HAP-1 (cell line): ENCODE results near the gene R3HDM1.
"Not testable (repeated sequence)": the region's sequence is repeated elsewhere in the genome, so short reads cannot be mapped to it uniquely, and the experiment has no call there.

ENCODE experiments used
- DNase-seq, 2 experiments: peaks; one replicate each; pipeline ENCODE4 v3.0.0-alpha.2; 2016 to 2020; ENCODE audit warnings: low spot score in 2 of 2
- H3K27me3 ChIP-seq: fragments of 250-450 bp; sonication (Bioruptor Pico); 2 replicates; pipeline ENCODE4 v1.5.1; 2020; ENCODE audit warnings: low read depth, mild to moderate bottlenecking, moderate library complexity
- H3K36me3 ChIP-seq: fragments of 250-450 bp; sonication (Bioruptor Pico); replicated peaks from 2 replicates; pipeline ENCODE4 v1.5.1; 2020; ENCODE audit warnings: mild to moderate bottlenecking
- H3K4me1 ChIP-seq: fragments of 250-450 bp; sonication (Bioruptor Pico); 2 replicates; pipeline ENCODE4 v1.5.1; 2020; ENCODE audit warnings: mild to moderate bottlenecking
- H3K4me3 ChIP-seq: fragments of 250-450 bp; sonication (Bioruptor Pico); 2 replicates; pipeline ENCODE4 v1.5.1; 2020; ENCODE audit warnings: mild to moderate bottlenecking, moderate library complexity
- H3K9me3 ChIP-seq: fragments of 250-450 bp; sonication (Bioruptor Pico); 2 replicates; pipeline ENCODE4 v1.5.1; 2020; ENCODE audit warnings: mild to moderate bottlenecking, moderate library complexity
- in situ Hi-C: fragments of 300-500 bp; cut with MboI; formaldehyde crosslinking; loops from 3 replicates; pipeline ENCODE4 v1.14.3; 2020; ENCODE audit warnings: low sequenced_read_pairs, inconsistent platforms, mixed read lengths

Gene R3HDM1

DNA sequence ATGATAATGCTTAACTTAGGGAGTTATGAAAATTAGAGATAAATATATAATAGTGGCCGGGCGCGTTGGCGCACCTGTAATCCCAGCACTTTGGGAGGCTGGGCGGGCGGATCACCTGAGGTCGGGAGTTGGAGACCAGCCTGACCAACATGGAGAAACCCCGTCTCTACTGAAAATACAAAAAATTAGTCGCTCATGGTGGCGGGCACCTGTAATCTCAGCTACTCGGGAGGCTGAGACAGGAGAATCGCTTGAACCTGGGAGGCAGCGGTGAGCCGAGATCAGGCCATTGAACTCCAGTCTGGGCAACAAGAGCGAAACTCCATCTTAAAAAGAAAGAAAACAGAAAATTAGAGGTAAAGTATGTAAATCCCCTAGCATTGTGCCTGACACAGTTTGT lies 2.3 kb downstream of the R3HDM1 start:
- H3K4me1 ChIP-seq = peaks cover 28% of the 10 kb centered on the region
- in situ Hi-C loops, H3K27me3 ChIP-seq, H3K36me3 ChIP-seq, DNase-seq, H3K9me3 ChIP-seq, H3K4me3 ChIP-seq: not testable (repeated sequence)

- Histone ChIP-seq H3K4me1 (peaks cover 16% of the 10 kb centered on the region), H3K36me3 (no peaks in the 10 kb centered on the region), H3K27me3 (no peaks in the 10 kb centered on the region), H3K9me3 (no peaks in the 10 kb centered on the region), H3K4me3 (no peak overlapping the region)
- DNase-seq = no peak
- in situ Hi-C loops = no loop called here
Measured at GRCh38 chr2:135546436-135546835, 15.2 kb downstream of the R3HDM1 start.

DNA sequence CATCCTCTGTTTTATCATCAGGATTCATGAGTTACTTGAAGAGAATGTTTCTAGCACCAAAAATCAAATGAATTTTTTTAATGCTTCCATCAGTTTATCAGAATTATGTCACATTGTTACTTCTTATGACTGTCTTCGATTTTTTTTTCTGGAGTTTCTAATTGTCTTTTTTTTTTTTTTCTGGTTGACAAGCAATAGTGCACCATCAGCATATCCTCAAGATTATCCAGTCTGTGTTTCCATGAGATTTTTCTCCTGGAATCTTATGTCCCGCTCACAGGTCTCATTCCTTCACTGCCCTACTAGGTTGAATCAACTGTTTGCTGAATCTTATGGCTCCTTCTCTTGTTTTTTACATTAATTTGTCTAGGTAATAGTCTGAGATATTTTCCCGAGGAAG lies 16.0 kb downstream of the R3HDM1 start:
- Histone ChIP-seq H3K36me3 (no peaks in the 10 kb centered on the region), H3K27me3 (no peaks in the 10 kb centered on the region), H3K4me3 (no peak overlapping the region), H3K9me3 (no peaks in the 10 kb centered on the region), H3K4me1 (peaks cover 16% of the 10 kb centered on the region)
- in situ Hi-C loops = no loop called here
- DNase-seq = no peak

- in situ Hi-C loops = no loop called here
Measured at GRCh38 chr2:135551356-135551755, 20.1 kb downstream of the R3HDM1 start.

GRCh38 chr2:135552887-135553286 lies 21.6 kb downstream of the R3HDM1 start:
- Histone ChIP-seq H3K27me3 (no peaks in the 10 kb centered on the region), H3K9me3 (no peaks in the 10 kb centered on the region), H3K4me3 (no peak overlapping the region), H3K4me1 (peaks cover 24% of the 10 kb centered on the region), H3K36me3 (no peaks in the 10 kb centered on the region)
- in situ Hi-C loops = no loop called here
- DNase-seq = no peak

More at GRCh38 chr2:135551356-135551755, 20.1 kb downstream of the R3HDM1 start:
- peaks cover 24% of the 10 kb centered on the region for H3K4me1 ChIP-seq
- H3K4me3 ChIP-seq = no peak overlapping the region
- no peaks in the 10 kb centered on the region for H3K36me3 ChIP-seq
- no peak for DNase-seq
- no peaks in the 10 kb centered on the region for H3K9me3 ChIP-seq
- no peaks in the 10 kb centered on the region for H3K27me3 ChIP-seq

DNA sequence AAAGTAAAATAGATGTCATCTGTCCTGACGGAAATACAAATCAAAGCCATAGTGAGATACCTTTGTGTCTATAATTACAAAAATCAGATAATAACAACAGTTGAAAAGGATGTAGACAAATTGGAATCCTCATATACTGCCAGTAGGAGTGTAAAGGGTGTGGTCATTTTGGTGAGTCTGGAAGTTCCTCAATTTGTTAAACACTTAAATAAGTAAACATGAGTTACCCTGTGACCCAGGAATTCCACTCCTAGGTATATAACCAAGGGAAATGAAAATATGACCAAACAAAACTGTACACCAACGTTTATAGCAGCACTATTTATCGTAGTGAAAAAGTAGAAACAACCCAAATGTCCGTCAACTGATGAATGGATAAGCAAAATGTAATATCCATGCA lies 24.0 kb downstream of the R3HDM1 start:
- DNase-seq = no peak
- Histone ChIP-seq H3K36me3 (no peaks in the 10 kb centered on the region), H3K4me3 (no peak overlapping the region), H3K9me3 (no peaks in the 10 kb centered on the region), H3K4me1 (peaks cover 19% of the 10 kb centered on the region), H3K27me3 (no peaks in the 10 kb centered on the region)
- in situ Hi-C loops = no loop called here

DNA sequence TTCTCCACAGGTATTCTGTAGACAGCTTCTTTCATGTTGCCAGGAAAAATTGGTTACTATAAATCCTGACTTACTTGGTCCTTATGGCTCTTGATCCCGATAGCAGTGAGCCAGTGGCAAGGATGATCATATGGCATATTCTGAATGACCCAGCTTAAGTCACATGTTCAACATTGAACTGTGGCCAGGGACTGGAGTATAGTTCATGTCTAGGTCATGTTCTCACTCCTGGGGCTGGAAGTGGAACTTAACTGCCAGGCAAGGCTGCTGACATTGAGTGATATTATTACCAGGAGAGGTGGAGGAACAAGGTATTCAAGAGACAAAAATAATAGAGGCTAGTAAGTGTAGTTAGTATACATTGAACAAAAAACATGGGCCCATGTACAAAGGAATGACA lies 26.2 kb downstream of the R3HDM1 start:
- Histone ChIP-seq H3K4me1 (peaks cover 16% of the 10 kb centered on the region), H3K27me3 (no peaks in the 10 kb centered on the region), H3K4me3 (no peak overlapping the region), H3K9me3 (no peaks in the 10 kb centered on the region), H3K36me3 (0 out of 2 replicates have a peak, but pooled peaks cover 3% of the 10 kb centered on the region)
- in situ Hi-C loops = no loop called here
- DNase-seq = no peak

GRCh38 chr2:135561925-135562324 lies 30.6 kb downstream of the R3HDM1 start:
- Histone ChIP-seq H3K4me3 (no peak overlapping the region), H3K27me3 (no peaks in the 10 kb centered on the region), H3K9me3 (no peaks in the 10 kb centered on the region), H3K36me3 (0 out of 2 replicates have a peak, but pooled peaks cover 3% of the 10 kb centered on the region), H3K4me1 (peaks cover 8% of the 10 kb centered on the region)
- no peak for DNase-seq
- in situ Hi-C loops = no loop called here

DNA sequence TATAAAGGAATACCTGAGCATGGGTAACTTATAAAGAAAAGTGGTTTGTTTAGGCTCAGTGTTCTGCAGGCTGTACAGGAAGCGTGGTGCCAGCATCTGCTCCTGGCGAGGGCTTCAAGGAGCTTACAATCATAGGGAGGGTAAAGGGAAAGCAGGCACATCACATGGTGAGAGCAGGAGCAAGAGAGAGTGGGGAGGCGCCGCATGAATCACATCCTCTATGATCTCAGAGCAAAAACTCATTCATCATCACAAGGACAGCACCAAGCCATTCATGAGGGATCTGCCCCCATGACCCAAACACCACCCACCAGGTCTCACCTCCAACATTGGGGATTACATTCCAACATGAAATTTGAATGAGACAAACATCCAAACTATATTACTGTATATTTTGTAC lies 32.5 kb downstream of the R3HDM1 start:
- Histone ChIP-seq H3K27me3 (no peaks in the 10 kb centered on the region), H3K4me3 (no peak overlapping the region), H3K36me3 (0 out of 2 replicates have a peak, but pooled peaks cover 3% of the 10 kb centered on the region), H3K9me3 (no peaks in the 10 kb centered on the region), H3K4me1 (no peaks in the 10 kb centered on the region)
- in situ Hi-C loops = no loop called here
- DNase-seq = no peak

- DNase-seq = no peak
- Histone ChIP-seq H3K9me3 (no peaks in the 10 kb centered on the region), H3K4me1 (peaks cover 4% of the 10 kb centered on the region), H3K4me3 (no peak overlapping the region), H3K36me3 (no peaks in the 10 kb centered on the region), H3K27me3 (no peaks in the 10 kb centered on the region)
- in situ Hi-C loops = no loop called here
Measured at GRCh38 chr2:135570884-135571283, 39.6 kb downstream of the R3HDM1 start.

GRCh38 chr2:135573620-135574019 lies 42.3 kb downstream of the R3HDM1 start:
- Histone ChIP-seq H3K4me1 (peaks cover 4% of the 10 kb centered on the region), H3K27me3 (no peaks in the 10 kb centered on the region), H3K9me3 (no peaks in the 10 kb centered on the region), H3K36me3 (no peaks in the 10 kb centered on the region), H3K4me3 (no peak overlapping the region)
- no peak for DNase-seq
- in situ Hi-C loops = no loop called here

- in situ Hi-C loops = no loop called here
- no peaks in the 10 kb centered on the region for H3K36me3 ChIP-seq
- H3K4me3 ChIP-seq = no peak overlapping the region
- H3K9me3 ChIP-seq = no peaks in the 10 kb centered on the region
- DNase-seq = no peak
- peaks cover 12% of the 10 kb centered on the region for H3K4me1 ChIP-seq
- H3K27me3 ChIP-seq = no peaks in the 10 kb centered on the region
Measured at GRCh38 chr2:135581282-135581681, 50.0 kb downstream of the R3HDM1 start.

- Histone ChIP-seq H3K4me3 (no peak overlapping the region), H3K4me1 (peaks cover 13% of the 10 kb centered on the region), H3K36me3 (no peaks in the 10 kb centered on the region), H3K27me3 (no peaks in the 10 kb centered on the region), H3K9me3 (no peaks in the 10 kb centered on the region)
- DNase-seq = no peak
- in situ Hi-C loops = no loop called here
Measured at GRCh38 chr2:135582383-135582782, 51.1 kb downstream of the R3HDM1 start.

DNA sequence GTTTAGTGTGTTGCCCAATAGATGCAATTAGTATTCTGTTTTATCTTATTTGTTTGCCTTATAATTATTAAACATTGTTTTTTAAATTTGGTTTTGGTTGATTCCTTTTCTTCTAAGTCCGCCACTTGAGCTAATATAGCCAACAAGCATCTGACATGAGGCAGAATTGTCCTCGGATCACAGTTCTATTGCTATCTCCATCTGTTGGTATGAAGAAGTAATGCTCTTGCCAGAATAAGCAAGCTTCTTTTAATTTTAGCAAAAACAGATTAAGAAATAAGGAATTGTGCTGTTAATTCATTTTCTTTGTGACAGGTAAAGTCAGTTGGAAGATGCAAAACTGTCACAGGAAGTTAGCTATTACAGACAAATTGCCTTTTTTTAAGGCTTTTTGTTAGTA lies 54.3 kb downstream of the R3HDM1 start:
- Histone ChIP-seq H3K36me3 (no peaks in the 10 kb centered on the region), H3K4me1 (peaks cover 13% of the 10 kb centered on the region), H3K4me3 (no peak overlapping the region), H3K9me3 (no peaks in the 10 kb centered on the region), H3K27me3 (no peaks in the 10 kb centered on the region)
- in situ Hi-C loops = no loop called here
- DNase-seq = peak in 1 of 2 experiments; percentile 33

DNA sequence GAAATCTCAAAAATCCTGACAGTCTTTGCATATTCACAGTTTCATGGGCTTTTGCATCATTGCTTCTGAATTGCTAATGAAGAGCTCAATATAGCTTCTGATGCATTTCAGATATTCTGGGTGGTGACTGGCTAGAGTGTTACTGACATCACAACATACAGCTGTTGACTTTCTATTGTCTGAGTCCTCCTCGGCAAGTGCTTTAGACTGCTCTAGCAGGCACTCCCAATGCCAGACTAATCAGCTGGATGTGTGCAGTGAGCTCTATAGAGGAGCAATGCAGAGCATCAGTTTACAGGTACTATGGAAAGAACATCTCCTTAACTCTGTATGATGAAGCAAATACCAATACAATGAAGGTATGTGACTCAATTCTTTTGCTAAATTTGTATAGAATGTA lies 54.9 kb downstream of the R3HDM1 start:
- no peaks in the 10 kb centered on the region for H3K36me3 ChIP-seq
- H3K27me3 ChIP-seq = no peaks in the 10 kb centered on the region
- in situ Hi-C loops = no loop called here
- H3K4me1 ChIP-seq = peaks cover 13% of the 10 kb centered on the region
- no peak overlapping the region for H3K4me3 ChIP-seq
- peak; percentile 53 to 64 for DNase-seq
- no peaks in the 10 kb centered on the region for H3K9me3 ChIP-seq
